Measurements from ENCODE around the gene UGT1A7.

The UGT1A7 gene

GRCh38 chr2:233779722-233780121, 98.0 kb downstream of the UGT1A7 start:
- no peak for TF ChIP-seq TAF1 (IDR thresholded peaks at IDR 0.05; ENCODE audit: low read depth)
- TF ChIP-seq YY1 (IDR thresholded peaks at IDR 0.05; ENCODE audit: low read depth) = no peak

DNA sequence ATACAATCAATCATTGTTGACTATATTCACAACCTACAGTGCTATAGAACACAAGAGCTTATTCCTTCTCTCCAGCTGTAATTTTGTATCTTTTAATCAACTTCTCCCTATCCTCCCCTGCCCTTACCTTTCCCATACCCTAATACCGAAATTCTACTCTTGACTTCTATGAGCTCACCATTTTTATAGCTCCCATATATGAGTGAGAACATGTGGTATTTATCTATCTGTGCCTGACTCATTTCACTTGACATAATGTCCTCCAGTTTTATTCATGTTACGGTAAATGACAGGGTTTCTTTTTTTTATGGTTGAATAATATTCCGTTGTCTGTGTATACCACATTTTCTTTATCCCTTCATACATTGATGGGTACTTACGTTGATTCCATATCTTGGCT, 99.1 kb downstream of the UGT1A7 start:
- TF ChIP-seq TAF1 (IDR thresholded peaks at IDR 0.05; ENCODE audit: low read depth) (no peak), CREB1 (IDR thresholded peaks at IDR 0.05; ENCODE audit: low read depth) (no peak), MAX (IDR thresholded peaks at IDR 0.05) (no peak), FOXM1 (IDR thresholded peaks at IDR 0.05; ENCODE audit: borderline replicate concordance, low read depth) (no peak), YY1 (IDR thresholded peaks at IDR 0.05; ENCODE audit: low read depth) (no peak), EP300 (IDR thresholded peaks at IDR 0.05; ENCODE audit: borderline replicate concordance) (no peak), USF1 (IDR thresholded peaks at IDR 0.05) (no peak), EGR1 (IDR thresholded peaks at IDR 0.05) (no peak), CEBPB (IDR thresholded peaks at IDR 0.05) (no peak), RAD21 (IDR thresholded peaks at IDR 0.05; ENCODE audit: low read depth) (no peak), REST (IDR thresholded peaks at IDR 0.05; ENCODE audit: low read depth) (no peak), TCF12 (IDR thresholded peaks at IDR 0.05; ENCODE audit: low read depth) (no peak), TEAD4 (IDR thresholded peaks at IDR 0.05) (no peak), ZBTB7A (IDR thresholded peaks at IDR 0.05; ENCODE audit: low read depth) (no peak), NFIC (IDR thresholded peaks at IDR 0.05) (no peak)

DNA sequence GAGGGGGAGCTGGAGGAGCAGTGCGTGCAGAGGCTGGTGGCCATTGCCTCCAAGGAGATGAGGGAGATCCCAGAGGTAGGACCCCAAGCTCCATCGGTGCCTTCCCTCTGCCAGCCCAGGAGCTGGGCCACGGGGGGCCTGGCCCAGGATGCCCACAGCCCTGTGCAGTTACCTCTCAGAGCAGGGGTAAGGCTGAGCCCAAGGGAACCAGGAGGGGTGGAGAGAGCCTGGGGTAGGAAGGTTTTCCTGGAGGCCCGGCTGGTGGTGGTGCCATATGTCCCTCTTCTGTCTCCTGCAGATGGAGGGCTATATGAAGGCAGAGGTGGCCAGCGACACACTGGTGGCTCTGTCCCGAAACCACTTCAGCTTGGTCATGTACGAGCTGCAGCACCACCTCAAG, 107.9 kb downstream of the UGT1A7 start:
- TF ChIP-seq YY1 (IDR thresholded peaks at IDR 0.05; ENCODE audit: low read depth) = no peak
- no peak for TF ChIP-seq TCF12 (IDR thresholded peaks at IDR 0.05; ENCODE audit: low read depth)
- no peak for TF ChIP-seq EGR1 (IDR thresholded peaks at IDR 0.05)
- TF ChIP-seq ZBTB7A (IDR thresholded peaks at IDR 0.05; ENCODE audit: low read depth) = no peak
- no peak for TF ChIP-seq TEAD4 (IDR thresholded peaks at IDR 0.05)
- no peak for TF ChIP-seq EP300 (IDR thresholded peaks at IDR 0.05; ENCODE audit: borderline replicate concordance)
- TF ChIP-seq REST (IDR thresholded peaks at IDR 0.05; ENCODE audit: low read depth) = no peak
- no peak for TF ChIP-seq NFIC (IDR thresholded peaks at IDR 0.05)
- TF ChIP-seq FOXM1 (IDR thresholded peaks at IDR 0.05; ENCODE audit: borderline replicate concordance, low read depth) = no peak
- TF ChIP-seq RAD21 (IDR thresholded peaks at IDR 0.05; ENCODE audit: low read depth) = no peak
- TF ChIP-seq CEBPB (IDR thresholded peaks at IDR 0.05) = no peak
- TF ChIP-seq USF1 (IDR thresholded peaks at IDR 0.05) = no peak
- TF ChIP-seq MAX (IDR thresholded peaks at IDR 0.05) = no peak

- TF ChIP-seq TCF12 (IDR thresholded peaks at IDR 0.05; ENCODE audit: low read depth) (no peak), USF1 (IDR thresholded peaks at IDR 0.05) (no peak), ZBTB7A (IDR thresholded peaks at IDR 0.05; ENCODE audit: low read depth) (no peak), RAD21 (IDR thresholded peaks at IDR 0.05; ENCODE audit: low read depth) (no peak), TAF1 (IDR thresholded peaks at IDR 0.05; ENCODE audit: low read depth) (no peak), TEAD4 (IDR thresholded peaks at IDR 0.05) (no peak), MAX (IDR thresholded peaks at IDR 0.05) (no peak), EP300 (IDR thresholded peaks at IDR 0.05; ENCODE audit: borderline replicate concordance) (no peak), CEBPB (IDR thresholded peaks at IDR 0.05) (no peak), FOXM1 (IDR thresholded peaks at IDR 0.05; ENCODE audit: borderline replicate concordance, low read depth) (no peak), NFIC (IDR thresholded peaks at IDR 0.05) (no peak)
Measured at GRCh38 chr2:233791151-233791882, 109.6 kb downstream of the UGT1A7 start.

GRCh38 chr2:233791883-233792329, 110.2 kb downstream of the UGT1A7 start:
- no peak for TF ChIP-seq REST (IDR thresholded peaks at IDR 0.05; ENCODE audit: low read depth)
- no peak for TF ChIP-seq TAF1 (IDR thresholded peaks at IDR 0.05; ENCODE audit: low read depth)
- TF ChIP-seq CREB1 (IDR thresholded peaks at IDR 0.05; ENCODE audit: low read depth) = no peak
- TF ChIP-seq MAX (IDR thresholded peaks at IDR 0.05) = no peak
- no peak for TF ChIP-seq RAD21 (IDR thresholded peaks at IDR 0.05; ENCODE audit: low read depth)
- TF ChIP-seq USF1 (IDR thresholded peaks at IDR 0.05) = no peak
- no peak for TF ChIP-seq TEAD4 (IDR thresholded peaks at IDR 0.05)
- no peak for TF ChIP-seq EGR1 (IDR thresholded peaks at IDR 0.05)
- TF ChIP-seq YY1 (IDR thresholded peaks at IDR 0.05; ENCODE audit: low read depth) = no peak
- TF ChIP-seq CEBPB (IDR thresholded peaks at IDR 0.05) = no peak
- TF ChIP-seq TCF12 (IDR thresholded peaks at IDR 0.05; ENCODE audit: low read depth) = no peak
- TF ChIP-seq NFIC (IDR thresholded peaks at IDR 0.05) = no peak
- TF ChIP-seq ZBTB7A (IDR thresholded peaks at IDR 0.05; ENCODE audit: low read depth) = no peak
- no peak for TF ChIP-seq EP300 (IDR thresholded peaks at IDR 0.05; ENCODE audit: borderline replicate concordance)
- no peak for TF ChIP-seq FOXM1 (IDR thresholded peaks at IDR 0.05; ENCODE audit: borderline replicate concordance, low read depth)
